GM18517 (cell line): Measurements from ENCODE around the gene VMAC.
"Not testable (repeated sequence)": the region's sequence is repeated elsewhere in the genome, so short reads cannot be mapped to it uniquely, and the experiment has no call there.

ENCODE experiments used
- ATAC-seq: cut with Tn5 transposase; IDR thresholded peaks from one replicate; pipeline ENCODE4 v1.9.1; 2021; ENCODE audit warnings: mild to moderate bottlenecking, moderate library complexity; ENCODE audit not compliant: unreplicated experiment

VMAC gene, protein sequence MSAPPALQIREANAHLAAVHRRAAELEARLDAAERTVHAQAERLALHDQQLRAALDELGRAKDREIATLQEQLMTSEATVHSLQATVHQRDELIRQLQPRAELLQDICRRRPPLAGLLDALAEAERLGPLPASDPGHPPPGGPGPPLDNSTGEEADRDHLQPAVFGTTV

GRCh38 chr19:5904352-5905113 lies at the start of gene VMAC:
Gene VMAC (plus strand): TSS chr19:5904872. CDS start chr19:5904891, 19 bp downstream.
- ATAC-seq = peak; percentile 90

DNA sequence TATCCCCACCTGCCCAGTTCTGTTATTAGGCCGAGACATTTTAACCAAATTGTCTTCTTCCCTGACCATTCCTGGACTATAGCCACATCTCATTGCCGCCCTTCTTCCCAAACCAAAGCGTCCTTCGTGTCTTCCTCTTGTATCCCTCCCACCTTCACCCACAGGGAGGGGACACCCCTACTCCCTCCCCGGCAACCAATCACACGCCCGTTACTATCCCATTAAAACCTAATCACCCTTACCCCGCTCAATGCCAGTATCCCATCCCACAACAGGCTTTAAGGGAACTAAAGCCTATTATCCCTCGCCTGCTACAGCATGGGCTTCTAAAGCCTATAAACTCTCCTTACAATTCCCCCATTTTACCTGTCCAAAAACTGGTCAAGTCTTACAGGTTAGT lies 49.5 kb upstream of the VMAC start:
- not testable (repeated sequence) for ATAC-seq

DNA sequence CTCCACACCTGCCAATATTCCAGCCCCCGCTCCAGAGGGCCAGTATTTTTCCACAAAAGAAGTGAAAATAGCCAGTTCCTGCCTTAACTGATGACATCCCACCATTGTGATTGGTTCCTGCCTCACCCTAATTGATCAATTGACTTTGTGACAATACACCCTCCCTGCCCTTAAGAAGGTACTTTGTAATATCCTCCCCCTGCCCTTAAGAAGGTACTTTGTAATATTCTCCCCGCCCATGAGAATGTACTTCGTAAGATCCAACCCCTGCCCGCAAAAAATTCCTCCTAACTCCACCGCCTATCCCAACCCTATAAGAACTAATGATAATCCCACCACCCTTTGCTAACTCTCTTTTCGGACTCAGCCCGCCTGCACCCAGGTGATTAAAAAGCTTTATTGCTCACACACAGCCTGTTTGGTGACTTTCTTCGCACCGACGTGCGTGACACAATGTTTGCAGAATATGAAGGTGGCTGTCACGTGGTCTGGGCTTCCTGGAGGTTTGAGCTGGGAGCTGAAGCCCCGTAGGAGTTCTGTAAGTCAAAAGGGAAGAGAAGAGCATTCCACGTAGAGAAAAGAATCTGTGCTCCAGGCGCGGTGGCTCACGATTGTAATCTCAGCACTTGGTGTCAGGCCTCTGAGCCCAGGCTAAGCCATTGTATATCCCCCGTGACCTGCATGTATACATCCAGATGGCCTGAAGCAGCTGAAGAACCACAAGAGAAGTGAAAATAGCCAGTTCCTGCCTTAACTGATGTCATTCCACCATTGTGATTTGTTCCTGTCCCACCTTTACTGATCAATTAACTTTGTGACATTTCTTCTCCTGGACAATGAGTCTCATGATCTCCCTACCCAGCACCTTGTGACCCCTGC lies 47.2 kb upstream of the VMAC start:
- no peak for ATAC-seq

GRCh38 chr19:5863030-5863665 lies 41.5 kb upstream of the VMAC start:
- no peak for ATAC-seq

DNA sequence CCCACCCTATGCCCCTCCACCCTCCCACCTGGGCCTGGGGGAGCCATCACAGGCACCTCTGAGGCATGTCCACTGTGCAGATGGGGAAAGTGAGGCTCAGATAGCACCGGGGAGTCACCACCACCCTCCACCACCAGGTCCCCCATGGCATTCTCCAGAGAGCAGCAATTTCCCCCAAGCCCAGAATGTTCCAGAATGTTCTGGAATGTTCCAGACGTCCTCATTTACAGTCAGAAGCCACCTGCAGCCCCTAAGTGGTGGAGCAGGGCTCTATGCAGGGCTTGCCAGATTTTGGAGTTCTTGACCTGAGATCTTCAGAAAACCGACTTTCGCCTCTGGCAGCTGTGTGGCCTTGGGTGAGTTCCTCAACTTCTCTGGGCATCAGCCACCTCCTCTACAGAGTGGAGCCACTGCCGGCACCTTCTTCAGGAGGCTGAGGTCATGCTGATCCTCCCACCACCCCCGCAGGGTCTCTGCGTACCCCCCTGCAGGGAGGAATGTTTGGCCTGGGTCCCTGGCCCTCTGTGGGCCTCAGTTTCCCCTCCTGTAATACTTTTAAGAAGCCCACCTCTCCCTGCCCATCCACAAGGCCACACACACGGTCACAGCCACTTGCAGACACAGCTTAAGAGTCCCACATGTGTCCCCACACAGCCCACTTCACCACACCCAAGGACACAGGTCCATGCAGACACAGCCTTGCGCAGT lies 40.5 kb upstream of the VMAC start:
- no peak for ATAC-seq

- no peak for ATAC-seq
These were observed 39.8 kb upstream of the VMAC start for GRCh38 chr19:5864725-5865486.

DNA sequence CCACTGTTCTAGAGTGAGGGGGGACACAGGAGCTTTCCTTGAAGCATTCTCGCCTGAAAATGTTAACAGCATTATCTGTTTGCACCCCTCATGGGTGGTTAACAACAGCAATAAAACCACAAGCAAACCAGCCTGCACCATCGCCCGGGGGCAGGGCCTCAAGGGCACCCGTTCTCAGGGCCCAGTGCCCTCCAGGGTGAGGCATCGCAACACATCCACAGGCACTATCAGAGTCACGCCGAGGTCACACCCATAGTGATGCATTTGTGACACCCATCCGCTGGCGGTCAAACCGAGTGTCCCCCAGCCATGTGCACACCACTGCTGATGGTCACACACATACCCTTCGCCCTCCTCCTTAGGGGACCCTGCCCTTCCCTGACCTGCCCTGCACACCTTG lies 38.9 kb upstream of the VMAC start:
- ATAC-seq = no peak

- no peak for ATAC-seq
These were observed 37.2 kb upstream of the VMAC start for GRCh38 chr19:5867201-5868136.

- no peak for ATAC-seq
These were observed 33.7 kb upstream of the VMAC start for GRCh38 chr19:5870986-5871394.

DNA sequence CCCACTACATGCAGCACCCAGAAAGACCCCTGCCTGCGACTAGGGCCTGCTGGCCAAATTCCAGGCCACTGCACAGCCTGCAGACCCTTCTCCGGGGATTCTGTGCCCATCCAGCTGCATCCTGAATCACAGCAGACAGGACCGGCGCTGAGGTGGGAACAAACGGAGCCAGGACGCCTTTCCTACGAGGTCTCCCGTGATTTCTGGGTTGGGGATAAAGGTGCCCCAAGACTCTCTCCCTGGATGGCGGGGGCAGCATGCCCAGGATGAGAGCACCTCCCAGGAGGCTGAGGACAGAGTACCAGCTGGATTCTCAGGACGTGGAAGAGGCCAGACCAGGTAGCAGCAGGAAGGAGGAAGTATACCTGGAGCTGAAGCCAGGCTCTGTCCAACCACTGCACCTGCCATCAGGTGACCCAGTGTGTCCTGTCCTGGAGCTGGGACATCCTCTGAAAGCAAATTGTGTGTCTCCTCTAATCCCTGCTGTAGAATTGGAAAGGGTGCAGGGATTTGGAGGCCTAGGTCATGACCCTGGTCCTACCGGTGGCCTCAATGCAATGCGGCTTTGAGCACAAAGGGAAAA lies 31.0 kb upstream of the VMAC start:
- ATAC-seq = no peak

- not testable (repeated sequence) for ATAC-seq
These were observed 30.2 kb upstream of the VMAC start for GRCh38 chr19:5874496-5874895.

DNA sequence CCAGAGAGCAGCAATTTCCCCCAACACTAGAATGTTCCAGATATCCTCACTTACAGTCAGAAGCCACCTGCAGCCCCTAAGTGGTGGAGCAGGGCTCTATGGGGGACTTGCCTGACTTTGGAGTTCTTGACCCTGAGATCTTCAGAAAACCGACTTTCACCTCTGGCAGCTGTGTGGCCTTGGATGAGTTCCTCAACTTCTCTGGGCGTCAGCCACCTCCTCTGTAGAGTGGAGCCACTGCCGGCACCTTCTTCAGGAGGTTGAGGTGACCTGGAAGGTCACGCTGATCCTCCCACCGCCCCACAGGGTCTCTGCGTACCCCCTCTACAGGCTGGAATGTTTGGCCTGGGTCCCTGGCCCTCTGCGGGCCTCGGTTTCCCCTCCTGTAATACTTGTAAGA lies 27.2 kb upstream of the VMAC start:
- ATAC-seq = no peak

DNA sequence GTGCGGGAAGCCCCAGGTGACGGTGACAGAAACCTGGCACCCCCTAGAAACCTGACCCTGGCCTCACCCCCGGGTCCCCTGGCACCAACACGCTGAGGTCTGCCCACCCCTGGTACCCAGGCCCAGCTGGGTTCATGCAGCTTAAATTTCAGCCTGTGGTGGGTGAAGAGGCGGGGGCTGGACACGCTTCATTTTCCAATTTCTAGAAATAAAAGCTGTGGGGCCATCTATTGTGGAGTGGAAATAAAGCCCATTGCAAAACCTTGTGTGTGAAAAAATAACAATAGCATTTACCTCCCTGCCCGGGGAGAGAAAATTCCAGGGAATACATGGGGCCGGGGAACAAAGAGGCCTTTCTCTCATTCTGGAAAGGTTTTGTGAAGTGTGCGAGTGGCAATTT lies 26.8 kb upstream of the VMAC start:
- no peak for ATAC-seq

DNA sequence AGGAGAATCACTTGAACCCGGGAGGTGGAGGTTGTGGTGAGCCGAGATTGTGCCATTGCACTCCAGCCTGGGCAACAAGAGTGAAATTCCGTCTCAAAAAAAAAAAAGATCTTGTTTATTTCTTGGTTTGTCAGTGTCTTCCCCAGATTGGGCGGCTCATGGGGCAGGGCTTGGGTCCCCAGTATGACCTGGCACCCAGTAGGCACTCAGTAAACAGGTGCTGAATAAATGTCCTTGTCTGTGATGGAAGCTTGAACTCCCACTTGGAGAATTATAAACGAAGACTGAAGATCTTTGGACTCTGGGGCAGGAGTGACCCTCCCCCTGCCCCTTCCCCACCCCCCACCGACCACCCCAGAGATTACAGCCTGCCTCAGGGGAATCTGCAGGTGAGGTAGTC lies 24.5 kb upstream of the VMAC start:
- no peak for ATAC-seq

DNA sequence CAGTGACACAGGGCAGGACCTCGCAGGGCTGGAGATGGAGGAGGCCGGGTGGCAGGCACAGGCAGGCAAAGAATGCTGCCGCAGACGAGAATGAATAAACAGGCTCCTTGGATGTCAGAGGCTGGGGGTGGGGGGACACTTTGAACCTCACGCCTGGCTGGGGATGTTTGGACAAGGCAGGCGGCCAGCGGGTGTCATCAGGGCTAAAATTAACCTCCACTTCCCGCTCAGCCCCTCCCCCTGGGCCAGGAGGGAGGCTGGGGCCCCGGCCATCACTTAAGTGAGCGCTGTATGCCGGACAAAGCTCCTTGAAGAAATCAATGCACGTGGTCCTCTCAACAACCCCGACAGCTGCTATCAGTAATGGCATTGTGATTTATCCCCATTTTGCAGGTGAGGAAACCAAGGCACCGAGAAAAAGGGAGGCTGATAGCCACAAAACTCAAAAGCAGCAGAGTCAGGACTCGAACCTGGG lies 24.0 kb upstream of the VMAC start:
- no peak for ATAC-seq

GRCh38 chr19:5881543-5882299 lies 23.0 kb upstream of the VMAC start:
- no peak for ATAC-seq

- no peak for ATAC-seq
These were observed 22.2 kb upstream of the VMAC start for GRCh38 chr19:5882421-5882968.
